Kidney tubule cell (primary cell): ENCODE results near the gene UGT3A2.
"Not testable (repeated sequence)": the region's sequence is repeated elsewhere in the genome, so short reads cannot be mapped to it uniquely, and the experiment has no call there.

Experiments used
- DNase-seq: peaks from one replicate; pipeline ENCODE4 v3.0.0-alpha.2; 2018; ENCODE audit warnings: low spot score

UGT3A2 gene

DNA sequence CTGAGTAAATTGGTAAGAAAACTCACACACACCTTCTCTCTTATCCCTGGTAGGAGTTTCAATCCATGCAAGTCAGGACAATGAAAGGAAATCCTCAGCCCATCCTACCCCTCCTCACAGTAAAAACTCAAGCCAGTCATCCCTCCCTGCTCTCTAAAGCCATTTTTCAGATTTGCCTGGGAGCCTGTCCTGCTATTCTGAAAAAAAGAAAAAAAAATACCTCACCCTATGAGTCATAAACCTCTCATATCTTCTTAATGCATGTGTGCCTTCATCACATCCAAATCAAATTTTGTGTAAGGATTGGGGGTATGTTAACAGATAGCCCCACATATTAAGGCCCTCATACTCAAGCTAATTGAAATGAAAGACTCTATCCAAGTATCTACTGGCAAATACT lies 14.1 kb downstream of the UGT3A2 start:
- DNase-seq = no peak

DNA sequence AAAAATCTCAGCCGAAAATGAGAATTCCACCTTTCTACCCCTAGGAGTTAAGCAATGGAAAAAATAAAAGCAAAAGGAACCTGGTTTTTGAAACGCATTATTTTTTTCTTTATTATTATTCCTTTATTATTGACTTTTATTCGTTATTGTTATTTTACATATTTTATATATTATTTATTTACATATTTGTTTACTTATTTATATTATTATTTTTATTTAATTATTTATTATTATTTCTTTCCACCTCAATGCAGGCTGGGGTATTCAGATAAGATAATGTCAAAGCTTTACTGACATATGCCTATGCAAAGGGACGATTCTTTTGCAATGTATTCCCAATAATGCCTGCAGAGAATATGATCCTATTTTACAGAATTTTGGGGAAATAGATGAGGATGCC lies 16.7 kb downstream of the UGT3A2 start:
- DNase-seq = no peak

DNA sequence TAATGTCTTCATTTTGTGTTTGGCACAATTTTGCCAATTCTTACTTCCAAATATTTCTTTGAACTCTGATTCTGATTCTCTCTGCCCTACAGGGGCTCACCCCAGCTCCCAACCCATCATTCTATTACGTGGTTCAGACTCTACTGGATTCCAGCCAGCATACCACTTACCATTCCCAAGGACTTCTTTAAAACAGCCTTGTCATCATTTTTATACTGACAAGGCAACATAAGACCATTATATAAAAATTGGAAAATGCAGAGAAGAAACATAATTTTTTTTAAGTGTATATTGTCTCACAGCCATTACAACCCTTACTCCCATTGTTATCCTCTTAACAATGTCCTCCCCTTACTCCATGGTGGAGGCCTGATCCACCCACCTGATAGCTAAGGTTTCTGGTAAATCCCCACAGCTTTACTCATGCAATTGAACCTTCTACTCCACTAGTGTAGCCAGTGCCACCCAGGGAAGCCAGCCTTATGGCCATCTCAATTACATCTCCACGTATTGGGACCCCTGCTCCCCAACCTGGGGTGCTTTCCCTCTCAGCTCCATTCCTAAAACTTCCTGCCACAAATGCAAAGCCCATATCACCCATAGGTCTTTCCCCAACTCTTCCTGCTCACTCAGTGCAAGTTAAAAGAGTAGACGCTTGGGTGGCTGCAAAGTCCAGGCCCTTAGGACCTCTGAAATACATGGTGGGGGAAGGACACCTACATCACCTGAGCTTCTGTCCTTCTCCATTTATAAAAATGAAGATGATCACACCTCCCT lies 19.1 kb downstream of the UGT3A2 start:
- no peak for DNase-seq

DNA sequence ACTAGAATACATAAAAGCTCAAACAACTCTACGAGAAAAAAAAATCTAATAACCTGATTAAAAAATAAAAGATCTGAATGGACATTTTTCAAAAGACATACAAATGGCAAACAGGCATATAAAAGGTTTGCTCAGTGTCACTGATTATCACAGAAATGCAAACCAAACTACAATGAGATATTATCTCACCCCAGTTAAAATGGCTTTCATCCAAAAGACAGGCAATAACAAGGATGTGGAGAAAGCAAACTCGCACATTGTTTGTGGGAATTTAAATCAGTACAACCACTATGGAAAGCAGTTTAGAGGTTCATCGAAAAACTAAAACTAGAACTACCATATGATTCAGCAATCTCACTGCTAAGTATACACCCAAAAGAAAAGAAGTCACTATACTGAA lies 20.8 kb downstream of the UGT3A2 start:
- DNase-seq = no peak

DNA sequence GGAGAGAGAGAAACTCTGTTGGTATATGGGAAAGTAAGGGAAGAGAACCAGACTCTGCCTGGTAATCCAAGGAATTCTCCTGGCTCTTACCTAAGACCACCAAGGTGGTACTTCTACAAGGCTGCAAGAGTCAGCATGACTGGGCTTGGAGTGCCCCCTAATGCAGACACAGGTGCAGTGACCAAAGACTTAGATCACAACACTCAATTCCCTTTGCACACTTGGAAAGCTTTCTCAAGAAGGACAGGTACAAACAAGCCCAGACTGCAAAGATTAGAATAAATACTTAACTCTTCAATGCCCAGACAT lies 25.2 kb downstream of the UGT3A2 start:
- no peak for DNase-seq

DNA sequence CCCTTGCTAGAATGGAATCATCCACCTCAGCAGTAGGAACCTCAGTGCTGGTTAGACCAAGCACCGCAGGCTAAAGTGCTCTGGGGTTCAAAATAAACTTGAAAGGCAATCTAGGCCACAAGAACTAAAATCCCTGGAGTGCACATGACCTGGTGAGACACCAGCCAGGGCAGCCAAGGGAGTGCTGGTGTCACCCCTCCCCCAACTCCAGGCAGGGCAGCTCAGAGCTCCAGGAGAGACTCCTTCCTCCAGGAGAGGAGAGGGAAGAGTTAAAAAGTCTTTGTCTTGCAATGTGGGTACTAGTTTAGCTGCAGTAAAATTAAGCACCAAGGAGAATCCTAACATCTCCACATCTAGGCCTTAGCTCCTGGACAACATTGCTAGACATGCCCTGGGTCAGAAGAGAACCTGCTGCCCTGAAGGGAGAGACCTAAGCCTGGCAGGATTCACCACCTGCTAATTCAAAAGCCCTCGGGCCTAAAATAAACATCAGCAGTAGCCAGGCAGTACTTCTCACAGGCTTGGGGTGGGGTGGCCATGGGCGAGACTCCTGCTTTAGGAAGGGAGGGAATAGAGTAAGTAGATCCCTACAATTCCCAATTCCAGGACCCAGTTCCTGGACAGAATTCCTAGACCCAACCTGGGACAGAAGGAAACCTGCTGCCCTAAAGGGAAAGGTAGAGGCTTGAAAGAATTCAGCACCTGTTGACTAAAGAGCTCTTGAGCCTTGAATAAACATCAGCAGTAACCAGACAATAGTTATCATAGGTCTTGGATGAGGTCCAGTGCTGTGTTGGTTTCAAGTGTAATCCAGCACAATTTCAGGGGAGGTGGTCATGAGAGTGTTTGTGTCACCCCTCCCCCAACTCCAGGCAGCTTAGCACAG lies 25.8 kb downstream of the UGT3A2 start:
- DNase-seq = no peak

DNA sequence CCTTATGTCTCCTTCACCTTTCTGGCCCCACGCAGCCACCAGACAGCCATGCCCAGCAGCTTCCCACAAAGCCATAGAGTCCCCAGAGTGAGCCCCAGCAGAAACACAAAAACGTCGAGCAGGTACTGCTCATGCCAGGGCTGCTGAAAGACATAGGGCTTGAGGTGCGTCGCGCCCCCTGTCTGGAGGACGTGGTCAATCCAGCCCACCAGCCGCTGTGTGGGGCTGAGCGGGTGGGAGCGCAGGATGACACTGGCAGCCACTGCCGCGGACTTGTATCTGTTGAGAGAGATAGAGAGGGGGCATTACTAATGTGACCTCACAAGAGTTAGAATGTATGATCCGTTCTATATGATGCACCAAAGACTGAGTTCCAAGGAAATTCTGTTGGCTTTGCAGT lies 31.0 kb downstream of the UGT3A2 start:
- DNase-seq = no peak

DNA sequence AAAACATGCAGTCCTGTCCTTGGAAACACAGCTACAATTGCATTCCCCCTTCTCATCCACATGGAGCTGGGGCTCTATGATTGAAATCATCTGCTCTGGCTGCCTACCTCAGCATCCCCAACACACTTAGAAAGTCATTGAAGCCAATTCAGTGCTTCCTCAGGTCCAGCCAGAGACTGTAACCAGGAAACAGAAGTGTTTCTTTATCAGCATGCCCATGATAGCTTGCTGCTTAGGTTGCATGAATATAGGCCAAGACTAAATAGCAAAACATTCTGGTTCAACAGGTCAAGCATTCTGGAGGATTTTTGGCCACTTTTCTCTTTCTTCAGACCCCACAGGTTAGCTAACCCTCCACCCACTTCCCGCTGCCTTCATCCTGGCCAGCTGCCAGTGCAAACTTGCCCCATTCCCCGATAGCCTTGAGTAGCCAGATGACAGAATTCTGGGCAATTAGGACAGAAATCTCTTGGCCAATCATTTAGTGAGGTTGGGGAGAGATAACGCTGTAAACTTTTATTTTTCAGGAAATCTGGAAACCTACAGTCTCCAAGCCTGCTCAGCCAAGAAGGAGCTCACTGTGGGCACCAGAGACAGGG lies 32.0 kb downstream of the UGT3A2 start:
- not testable (repeated sequence) for DNase-seq

DNA sequence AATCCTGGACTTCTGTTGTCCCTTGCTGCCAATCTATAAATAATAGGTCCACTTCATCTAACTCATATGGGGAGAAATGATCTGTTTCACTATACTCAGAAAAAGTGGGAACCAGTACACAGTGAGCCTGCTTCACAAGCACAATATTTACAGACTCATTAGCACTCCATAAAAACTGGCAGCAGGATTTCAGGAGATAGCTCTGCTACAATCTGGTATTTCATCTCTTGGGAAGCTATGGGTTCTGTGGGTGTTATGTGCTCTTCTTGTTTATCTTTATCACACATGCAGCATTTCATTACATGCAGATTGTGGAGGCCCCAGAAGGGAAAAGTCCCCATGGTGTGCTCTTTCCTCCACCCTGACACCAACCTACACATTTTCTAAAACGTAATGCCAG lies 33.2 kb downstream of the UGT3A2 start:
- DNase-seq = no peak

DNA sequence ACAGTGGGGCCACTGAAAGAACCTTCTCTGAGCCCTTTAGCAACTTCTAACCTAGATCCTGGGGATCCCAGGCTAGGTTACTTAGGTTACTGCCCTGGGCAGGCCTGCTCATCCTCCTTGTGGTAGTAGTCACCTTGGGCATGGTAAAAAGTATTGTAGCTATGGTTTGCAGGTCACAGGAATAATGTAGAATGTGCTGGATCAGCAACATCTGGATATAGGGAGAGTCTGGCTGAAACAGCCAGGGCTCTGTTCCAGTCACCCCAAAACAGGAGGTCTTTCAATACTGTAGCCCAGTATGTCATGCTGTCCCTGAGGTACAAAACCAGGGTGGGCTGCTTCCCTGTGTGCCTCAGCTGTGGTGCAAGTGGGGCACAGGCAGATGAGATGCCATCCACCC lies 33.6 kb downstream of the UGT3A2 start:
- no peak for DNase-seq

DNA sequence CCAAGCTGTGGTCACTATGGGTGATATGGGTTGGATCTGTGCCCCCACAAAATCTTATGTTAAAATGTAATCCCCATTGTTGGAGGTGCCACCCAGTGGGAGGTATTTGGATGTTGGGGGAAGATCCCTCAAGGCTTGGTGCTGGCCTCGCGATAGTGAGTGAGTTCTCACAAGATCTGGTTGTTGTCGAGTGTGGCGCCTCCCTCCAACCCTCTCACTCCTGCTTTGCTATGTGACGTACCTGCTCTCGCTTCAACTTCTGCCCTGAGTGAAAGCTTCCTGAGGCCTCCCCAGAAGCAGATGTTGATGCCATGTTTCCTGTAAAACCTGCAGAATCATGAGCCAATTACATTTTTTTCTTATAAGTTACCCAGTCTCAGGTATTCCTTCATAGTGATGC lies 35.5 kb downstream of the UGT3A2 start:
- DNase-seq = no peak

DNA sequence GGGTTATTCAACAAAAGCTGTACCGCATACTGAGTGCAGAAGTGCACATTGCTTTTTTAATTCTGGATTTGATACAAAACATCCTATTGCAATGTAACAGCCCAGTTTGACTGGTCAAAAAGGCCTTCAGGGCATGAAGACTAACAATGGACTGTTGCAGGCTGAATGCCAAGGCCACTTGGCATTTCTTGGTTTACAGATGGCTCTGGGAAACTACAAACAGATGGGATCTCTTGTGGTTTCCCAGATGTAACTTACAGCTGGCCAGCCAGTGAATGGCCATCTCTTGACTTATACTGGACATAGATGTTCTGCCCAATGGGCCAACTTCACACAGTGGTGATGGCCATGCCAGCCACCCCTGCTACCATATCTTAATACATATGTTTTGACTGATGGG lies 36.8 kb downstream of the UGT3A2 start:
- no peak for DNase-seq

DNA sequence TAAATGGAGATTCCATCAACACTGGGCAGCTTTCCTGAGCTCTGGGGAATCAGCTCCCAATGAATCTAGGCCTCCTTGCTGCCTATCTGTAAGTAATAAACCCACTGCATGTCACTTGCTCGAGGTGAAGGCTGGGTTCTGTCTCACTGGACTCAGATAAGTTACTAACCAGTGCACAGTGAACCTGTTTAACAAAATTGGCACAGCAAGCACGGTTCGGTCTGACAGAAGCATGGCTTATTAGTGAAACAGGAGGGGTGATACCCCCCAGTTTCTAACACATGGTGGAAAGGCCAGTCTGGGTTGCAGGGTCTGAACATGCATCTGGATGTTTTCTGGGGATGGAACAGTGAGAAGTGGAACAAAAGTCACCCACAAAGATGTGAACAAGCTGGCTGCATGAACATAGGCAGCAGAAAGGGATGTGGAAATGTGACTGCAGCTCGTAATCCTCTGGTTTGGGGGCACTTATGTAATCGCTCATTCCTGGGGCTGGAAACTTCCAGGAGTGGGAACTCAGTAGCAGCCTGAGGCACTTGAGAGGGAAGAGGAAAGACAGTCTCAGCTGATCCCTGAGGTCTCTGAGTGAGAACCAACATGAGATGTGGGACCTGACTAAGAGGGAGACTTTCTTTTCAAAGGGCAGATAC lies 37.7 kb downstream of the UGT3A2 start:
- no peak for DNase-seq

DNA sequence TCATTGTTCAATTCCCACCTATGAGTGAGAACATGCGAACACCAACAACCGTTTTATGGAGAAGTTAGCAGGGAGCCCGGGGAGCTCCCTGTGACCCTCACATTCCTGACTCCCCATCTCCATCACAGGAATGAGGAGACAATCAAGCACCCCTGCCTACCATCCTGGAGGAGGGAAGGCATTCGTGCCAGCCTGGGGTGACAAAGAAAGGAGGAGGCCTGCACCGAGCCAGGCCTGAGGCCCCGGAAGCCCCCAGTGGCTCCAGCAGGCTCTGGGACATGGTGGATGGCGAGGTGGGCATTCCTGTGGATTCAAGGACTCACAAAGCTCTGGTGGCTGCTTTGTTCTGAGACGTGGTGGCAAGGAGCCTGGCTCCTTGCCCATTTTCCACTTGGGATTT lies 39.0 kb downstream of the UGT3A2 start:
- no peak for DNase-seq

DNA sequence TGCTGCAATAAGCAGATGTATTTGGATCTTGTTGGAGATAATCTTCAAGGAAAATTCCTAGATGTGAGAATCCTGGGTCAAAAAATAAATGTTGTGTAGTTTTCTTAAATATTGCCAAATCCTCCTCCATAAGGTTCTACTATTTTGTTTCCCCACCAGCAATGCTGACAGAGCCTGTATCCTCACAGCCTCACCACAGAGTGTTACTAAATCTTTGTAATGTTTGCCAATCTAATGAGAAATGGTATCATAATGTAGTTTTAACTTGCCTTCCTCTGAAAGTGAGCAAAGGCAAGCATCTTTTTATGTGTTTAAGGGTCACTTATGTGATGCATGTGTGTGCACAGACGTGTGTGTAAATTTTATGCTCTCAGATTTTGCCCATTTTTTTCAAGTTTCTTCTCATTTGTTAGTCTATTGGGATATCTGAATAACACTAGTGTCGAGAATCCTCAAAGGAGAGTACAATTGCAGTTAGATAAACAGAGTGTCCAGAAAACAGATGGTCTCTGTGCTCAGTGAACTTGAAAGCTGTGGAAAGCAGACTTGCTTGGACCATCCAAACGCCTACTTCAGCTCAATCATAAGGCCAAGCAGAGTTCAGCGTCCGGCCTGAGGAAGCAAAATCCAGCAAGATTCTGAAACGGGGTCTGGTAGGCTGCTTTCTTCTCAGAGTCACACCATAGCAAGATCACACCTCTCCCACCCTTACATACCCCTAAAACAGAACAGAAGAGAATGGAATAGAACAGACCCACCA lies 39.8 kb downstream of the UGT3A2 start:
- no peak for DNase-seq

DNA sequence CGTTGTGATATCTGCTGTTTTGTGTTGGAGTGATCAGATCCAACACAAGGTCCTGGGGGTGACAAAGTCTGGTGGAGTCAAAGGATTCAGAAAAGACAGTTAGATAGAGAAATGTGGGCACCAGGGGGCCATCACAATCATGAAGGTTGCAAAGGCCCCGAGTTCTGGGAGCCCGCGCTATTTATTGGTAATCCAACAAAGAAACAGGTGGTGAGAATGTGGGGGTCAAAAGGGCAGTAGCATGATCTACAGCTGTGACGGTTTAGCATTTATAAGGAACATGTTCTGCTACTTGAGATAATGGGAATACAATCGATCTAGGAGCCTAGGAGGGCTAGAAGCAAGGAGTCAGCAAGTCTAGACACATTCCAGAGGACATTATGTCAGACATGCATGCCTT lies 44.4 kb downstream of the UGT3A2 start:
- peak; percentile 13 for DNase-seq

DNA sequence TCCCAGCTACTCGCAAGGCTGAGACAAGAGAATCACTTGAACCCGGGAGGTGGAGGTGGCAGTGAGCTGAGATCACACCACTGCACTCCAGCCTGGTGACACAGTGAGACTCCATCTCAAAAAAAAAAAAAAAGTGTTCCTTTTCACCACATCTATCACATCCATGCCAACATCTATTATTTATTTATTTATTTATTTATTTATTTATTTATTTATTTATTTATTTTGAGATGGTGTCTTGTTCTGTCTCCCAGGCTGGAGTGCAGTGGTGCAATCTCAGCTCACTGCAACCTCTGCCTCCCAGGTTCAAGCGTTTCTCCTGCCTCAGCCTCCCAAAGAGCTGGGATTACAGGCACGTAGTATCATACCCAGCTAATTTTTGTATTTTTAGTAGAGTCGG lies 47.1 kb downstream of the UGT3A2 start:
- not testable (repeated sequence) for DNase-seq

DNA sequence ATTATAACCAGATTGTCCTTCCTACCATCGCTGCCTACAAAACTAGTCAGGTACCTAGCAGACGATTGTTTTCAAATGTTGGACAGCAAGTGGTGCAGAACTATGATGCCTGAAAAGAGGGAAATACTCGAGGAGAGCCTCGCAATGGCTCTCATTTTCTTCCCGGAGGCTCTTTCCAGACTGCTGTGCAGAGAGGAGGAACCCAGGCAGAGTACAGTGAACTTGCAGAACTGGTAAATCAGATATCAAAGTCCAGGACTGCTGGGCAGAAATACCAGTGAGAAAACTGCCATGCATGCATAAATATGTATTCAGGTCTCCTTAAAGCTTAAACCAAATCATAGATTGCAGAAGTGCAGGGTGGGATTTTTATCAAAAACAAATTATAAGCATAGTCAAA lies 49.1 kb downstream of the UGT3A2 start:
- DNase-seq = no peak

DNA sequence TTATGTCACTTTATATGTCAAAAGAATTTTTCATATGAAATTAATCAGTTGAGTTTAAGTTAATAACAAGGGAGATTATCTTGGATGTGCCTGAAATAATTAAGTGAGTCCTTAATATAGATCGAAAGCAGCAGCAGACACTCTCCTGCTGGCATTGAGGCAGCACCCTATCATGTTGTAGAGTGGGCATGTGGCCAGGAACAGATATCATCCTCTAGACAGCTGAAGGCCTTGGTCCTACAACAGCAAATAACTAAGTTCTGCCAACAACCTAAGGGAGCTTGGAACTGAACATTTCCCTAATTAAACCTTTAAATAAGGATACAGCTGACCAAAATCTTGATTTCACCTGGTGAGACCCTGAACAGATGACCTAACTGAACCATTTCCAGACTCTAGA lies 49.7 kb downstream of the UGT3A2 start:
- DNase-seq = no peak

DNA sequence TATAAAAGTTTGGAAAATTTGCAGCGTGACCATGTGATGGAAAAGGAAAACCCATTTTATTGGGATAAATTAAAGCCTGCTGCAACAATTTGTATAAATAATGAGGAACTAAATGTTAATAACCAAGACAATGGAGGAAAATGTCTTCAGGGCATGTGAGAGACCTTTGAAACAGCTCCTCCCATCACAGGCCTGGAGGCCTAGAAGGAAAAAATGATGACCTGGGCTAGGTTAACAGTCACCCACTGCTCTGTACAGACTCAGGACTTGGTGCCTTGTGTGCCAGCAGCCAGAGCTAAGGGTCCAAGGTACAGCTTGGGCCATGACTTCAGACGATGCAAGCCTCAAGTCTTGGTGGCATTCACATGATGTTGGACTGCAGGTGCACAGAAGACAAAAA lies 53.5 kb downstream of the UGT3A2 start:
- DNase-seq = no peak

DNA sequence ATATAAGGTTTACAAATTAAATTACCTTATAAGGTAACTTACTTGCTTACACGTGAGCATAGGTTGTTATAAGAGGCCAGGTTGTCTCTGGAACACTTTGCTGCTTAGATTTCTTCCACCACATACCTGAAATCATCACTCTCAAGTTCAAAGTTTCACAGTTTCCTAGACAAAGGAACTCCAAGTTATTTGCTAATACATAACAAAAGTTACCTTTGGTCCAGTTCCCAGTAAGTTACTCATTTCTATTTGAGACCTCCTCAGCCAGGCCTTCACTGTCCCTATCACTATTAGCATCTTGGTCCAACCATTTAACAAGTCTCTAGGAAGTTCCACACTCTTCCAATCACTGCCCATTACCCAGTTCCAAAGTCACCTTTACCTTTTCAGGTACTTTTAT lies 57.0 kb downstream of the UGT3A2 start:
- DNase-seq = no peak

DNA sequence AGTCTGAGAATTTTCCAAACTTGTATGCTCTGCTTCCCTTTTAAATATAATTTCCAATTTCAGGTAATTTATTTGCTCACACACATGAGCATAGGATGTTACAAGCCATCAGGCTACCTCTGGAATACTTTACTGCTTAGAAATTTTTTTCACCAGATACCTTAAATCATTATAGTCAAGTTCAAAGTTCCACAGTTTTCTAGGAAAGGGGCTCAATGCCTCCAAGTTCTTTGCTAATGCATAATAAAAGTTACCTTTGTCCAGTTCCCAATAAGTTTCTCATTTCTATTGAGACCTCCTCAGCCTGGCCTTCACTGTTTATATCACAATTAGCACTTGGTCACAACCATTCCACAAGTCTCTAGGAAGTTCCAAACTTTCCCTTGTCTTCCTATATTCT lies 59.3 kb downstream of the UGT3A2 start:
- no peak for DNase-seq
